Measurements from ENCODE around the gene SYT17. TPM values are rescaled to one million over a fixed set of nuclear protein-coding genes. Genes with fewer than 3 reads are reported as not detected.

The SYT17 gene
- total RNA-seq, 1 donor from 2014 or later: 2.4 TPM

GRCh38 chr16:19140396-19140795 lies 27.6 kb upstream of the SYT17 start:
- H3K4me1 ChIP-seq: no peaks in the 10 kb centered on the region
- H3K36me3 ChIP-seq: no peaks in the 10 kb centered on the region
- no peak overlapping the region for H3K27ac ChIP-seq
- H3K27me3 ChIP-seq: no peaks in the 10 kb centered on the region
- no peak for DNase-seq (ENCODE audit: low spot score in 2 of 2)
- TF ChIP-seq CTCF (IDR thresholded peaks at IDR 0.05): no peak
- intact Hi-C loops (cut with DNase I): no loop called here
- no peak overlapping the region for H3K4me3 ChIP-seq
- no peaks in the 10 kb centered on the region for H3K9me3 ChIP-seq

GRCh38 chr16:19142939-19143598 lies 25.0 kb upstream of the SYT17 start:
- no peaks in the 10 kb centered on the region for H3K9me3 ChIP-seq
- H3K27ac ChIP-seq: no peak overlapping the region
- TF ChIP-seq CTCF (IDR thresholded peaks at IDR 0.05): no peak
- H3K4me3 ChIP-seq: no peak overlapping the region
- no peaks in the 10 kb centered on the region for H3K27me3 ChIP-seq
- no peak for DNase-seq (ENCODE audit: low spot score in 2 of 2)
- H3K36me3 ChIP-seq: no peaks in the 10 kb centered on the region
- intact Hi-C loops (cut with DNase I): no loop called here
- H3K4me1 ChIP-seq: no peaks in the 10 kb centered on the region

GRCh38 chr16:19143599-19143956 lies 24.5 kb upstream of the SYT17 start:
- Histone ChIP-seq H3K4me3 (no peak overlapping the region), H3K27me3 (no peaks in the 10 kb centered on the region), H3K9me3 (no peaks in the 10 kb centered on the region), H3K36me3 (no peaks in the 10 kb centered on the region), H3K4me1 (no peaks in the 10 kb centered on the region), H3K27ac (no peak overlapping the region)
- no peak for TF ChIP-seq CTCF (IDR thresholded peaks at IDR 0.05)
- no peak for DNase-seq (ENCODE audit: low spot score in 2 of 2)
- intact Hi-C loops (cut with DNase I): no loop called here

- DNase-seq (ENCODE audit: low spot score in 2 of 2): no peak
- H3K36me3 ChIP-seq: no peaks in the 10 kb centered on the region
- no peaks in the 10 kb centered on the region for H3K9me3 ChIP-seq
- intact Hi-C loops (cut with DNase I): no loop called here
- H3K27ac ChIP-seq: no peak overlapping the region
- H3K27me3 ChIP-seq: no peaks in the 10 kb centered on the region
- H3K4me3 ChIP-seq: no peak overlapping the region
- TF ChIP-seq CTCF (IDR thresholded peaks at IDR 0.05): no peak
- no peaks in the 10 kb centered on the region for H3K4me1 ChIP-seq
Observed at GRCh38 chr16:19145010-19145409, 23.0 kb upstream of the SYT17 start.

GRCh38 chr16:19147126-19147525 lies 20.9 kb upstream of the SYT17 start:
- Histone ChIP-seq H3K4me3 (no peak overlapping the region), H3K27ac (no peak overlapping the region), H3K4me1 (no peaks in the 10 kb centered on the region), H3K9me3 (no peaks in the 10 kb centered on the region), H3K27me3 (no peaks in the 10 kb centered on the region), H3K36me3 (no peaks in the 10 kb centered on the region)
- intact Hi-C loops (cut with DNase I): no loop called here
- no peak for TF ChIP-seq CTCF (IDR thresholded peaks at IDR 0.05)
- DNase-seq (ENCODE audit: low spot score in 2 of 2): no peak

GRCh38 chr16:19147627-19148026 lies 20.4 kb upstream of the SYT17 start:
- no peak overlapping the region for H3K27ac ChIP-seq
- no peak overlapping the region for H3K4me3 ChIP-seq
- no peaks in the 10 kb centered on the region for H3K36me3 ChIP-seq
- no peaks in the 10 kb centered on the region for H3K27me3 ChIP-seq
- intact Hi-C loops (cut with DNase I): no loop called here
- H3K4me1 ChIP-seq: no peaks in the 10 kb centered on the region
- no peak for TF ChIP-seq CTCF (IDR thresholded peaks at IDR 0.05)
- no peaks in the 10 kb centered on the region for H3K9me3 ChIP-seq
- DNase-seq (ENCODE audit: low spot score in 2 of 2): no peak

Data from ascending aorta (tissue), 2 donors.